HepG2 (cell line): ENCODE measurements around the gene MED25. TPM values are rescaled to one million over a fixed set of nuclear protein-coding genes. Genes with fewer than 3 reads are reported as not detected.

Source experiments
- BHLHE40 ChIP-seq: IDR thresholded peaks from 2 replicates; pipeline ENCODE4 v1.6.1; 2011; ENCODE audit warnings: low read length, improper control_type of control experiment
- HOXA5 ChIP-seq: sonication (generic); formaldehyde crosslinking; IDR thresholded peaks from 2 replicates; pipeline ENCODE4 v1.4.0; 2020; ENCODE audit warnings: missing genetic modification reagents
- NR3C1 ChIP-seq: sonication (generic); formaldehyde crosslinking; IDR thresholded peaks from 2 replicates; pipeline ENCODE4 v1.4.0; 2020; ENCODE audit warnings: missing genetic modification reagents
- SMAD3 ChIP-seq: sonication (generic); formaldehyde crosslinking; IDR thresholded peaks from 2 replicates; pipeline ENCODE4 v1.4.0; 2020; ENCODE audit warnings: missing genetic modification reagents
- TSC22D2 ChIP-seq: sonication (generic); formaldehyde crosslinking; IDR thresholded peaks from 2 replicates; pipeline ENCODE4 v1.5.1; 2020; ENCODE audit warnings: missing genetic modification reagents, mild to moderate bottlenecking, borderline replicate concordance
- ZFP36L2 ChIP-seq: sonication (generic); formaldehyde crosslinking; IDR thresholded peaks from 2 replicates; pipeline ENCODE4 v1.4.0; 2020; ENCODE audit warnings: missing genetic modification reagents
- ZFY ChIP-seq: sonication (generic); formaldehyde crosslinking; IDR thresholded peaks from 2 replicates; pipeline ENCODE4 v1.4.0; 2020; ENCODE audit warnings: missing genetic modification reagents
- ZNF296 ChIP-seq: sonication (generic); formaldehyde crosslinking; conservative IDR thresholded peaks from 2 replicates; pipeline ENCODE4 v1.5.0; 2020; ENCODE audit warnings: mild to moderate bottlenecking, missing genetic modification reagents
- polyA plus RNA-seq, 8 experiments: library from polyadenylated mRNA; depleted of rRNA in 3 of 8; stranded (reverse) in 7 of 8; unstranded in 1 of 8; fragments of >200 nt; fragmentation: Illumina TruSeq in 4 of 8; extraction: Trizol in 4 of 8; gene quantifications; 2 replicates each; pipeline versions ENCODE4 v1.2.1 to v1.2.3, GENCODE V29; 2011 to 2016; ENCODE audit warnings: low read depth in 4 of 8, missing spikeins in 1 of 8, mixed read lengths in 1 of 8; ENCODE audit not compliant: insufficient read depth in 1 of 8
- total RNA-seq, 5 experiments: library from RNA; depleted of rRNA; stranded (reverse); fragments of >200 nt; fragmentation: Illumina TruSeq; extraction: Trizol; gene quantifications; 2 replicates each; pipeline ENCODE4 v1.2.3, GENCODE V29; 2016; ENCODE audit warnings: low read depth in 1 of 5
- TF ChIP-seq, protein P1 (sequence below): sonication (generic); formaldehyde crosslinking; IDR thresholded peaks from 2 replicates; pipeline ENCODE4 v1.5.1; 2020; ENCODE audit warnings: mild to moderate bottlenecking, missing genetic modification reagents, moderate library complexity
- TF ChIP-seq, protein P2 (sequence below): sonication (generic); formaldehyde crosslinking; IDR thresholded peaks from 2 replicates; pipeline ENCODE4 v1.5.0; 2020; ENCODE audit warnings: mild to moderate bottlenecking, missing genetic modification reagents
- TF ChIP-seq, protein P3 (sequence below): sonication (generic); formaldehyde crosslinking; IDR thresholded peaks from 2 replicates; pipeline ENCODE4 v1.4.0; 2020; ENCODE audit warnings: missing genetic modification reagents; ENCODE audit errors: not compliant biosample characterization
- TF ChIP-seq, protein P4 (sequence below): sonication (generic); formaldehyde crosslinking; conservative IDR thresholded peaks from 2 replicates; pipeline ENCODE4 v1.4.0; 2020; ENCODE audit warnings: missing genetic modification reagents
- TF ChIP-seq, protein P5 (sequence below): sonication (generic); formaldehyde crosslinking; IDR thresholded peaks from 2 replicates; pipeline ENCODE4 v1.8.0; 2022; ENCODE audit warnings: missing genetic modification reagents, mild to moderate bottlenecking, inconsistent platforms, borderline replicate concordance
- TF ChIP-seq, protein P6 (sequence below): sonication (generic); formaldehyde crosslinking; IDR thresholded peaks from 2 replicates; pipeline ENCODE4 v1.4.0; 2020; ENCODE audit warnings: missing genetic modification reagents
- TF ChIP-seq, protein P7 (sequence below): sonication (generic); formaldehyde crosslinking; IDR thresholded peaks from 2 replicates; pipeline ENCODE4 v1.8.0; 2022; ENCODE audit warnings: mild to moderate bottlenecking, missing genetic modification reagents; ENCODE audit not compliant: insufficient replicate concordance
- TF ChIP-seq, protein P8 (sequence below): IDR thresholded peaks from 2 replicates; pipeline ENCODE4 v1.6.1; 2016; ENCODE audit warnings: control low read depth
- TF ChIP-seq, protein P9 (sequence below): IDR thresholded peaks from 2 replicates; pipeline ENCODE4 v1.6.1; 2018; ENCODE audit warnings: missing genetic modification reagents

The MED25 gene
- total and polyA plus RNA-seq, 2 of the 13 experiments (the other 11 are each of a cell fraction or from before 2014, with no cell fraction given), result 11.1 to 15.1 TPM

DNA sequence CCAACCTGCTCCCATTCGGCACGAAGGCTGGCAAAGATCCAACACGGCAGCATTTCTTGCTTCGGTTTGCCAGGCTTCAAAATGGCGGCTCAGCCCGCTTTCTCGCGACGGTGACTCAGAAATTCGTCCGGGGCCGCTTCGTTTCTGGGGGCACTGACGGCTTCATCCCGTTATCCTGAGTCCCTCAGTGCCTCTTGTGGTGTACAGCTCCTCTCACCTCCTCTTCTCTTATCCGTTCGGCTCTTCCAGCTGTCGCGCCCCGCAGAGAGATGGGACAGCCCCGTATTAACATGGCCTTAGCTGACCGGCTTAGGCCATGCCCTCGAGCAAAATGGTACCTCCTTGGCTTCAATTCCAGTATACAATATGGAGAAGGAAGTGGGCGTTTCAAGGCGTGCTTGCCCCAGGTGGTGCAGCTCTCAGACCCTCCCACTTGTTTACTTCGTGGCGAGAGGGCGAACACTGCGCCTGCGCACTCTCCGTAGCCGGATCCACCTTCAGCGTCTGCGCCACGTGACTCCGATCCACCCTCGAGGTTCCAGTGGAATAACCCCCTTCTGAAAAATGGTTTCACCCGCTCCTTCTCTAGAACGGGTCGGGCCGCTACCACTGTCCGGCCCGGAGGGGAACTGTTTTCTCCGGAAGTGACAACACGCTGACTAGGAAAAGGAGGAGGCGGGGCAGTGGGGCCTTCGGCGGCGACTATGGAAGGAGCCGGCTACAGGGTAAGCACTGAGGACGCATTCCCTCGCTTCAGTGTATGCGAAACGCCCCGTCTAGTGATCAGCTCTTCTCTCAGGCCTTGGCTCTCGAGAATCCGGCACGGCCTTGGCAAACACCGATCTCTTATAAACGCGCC lies 59.2 kb downstream of the MED25 start, which contains the start of the genes AKT1S1 and TBC1D17 (continued):
- TF ChIP-seq, protein P1, sequence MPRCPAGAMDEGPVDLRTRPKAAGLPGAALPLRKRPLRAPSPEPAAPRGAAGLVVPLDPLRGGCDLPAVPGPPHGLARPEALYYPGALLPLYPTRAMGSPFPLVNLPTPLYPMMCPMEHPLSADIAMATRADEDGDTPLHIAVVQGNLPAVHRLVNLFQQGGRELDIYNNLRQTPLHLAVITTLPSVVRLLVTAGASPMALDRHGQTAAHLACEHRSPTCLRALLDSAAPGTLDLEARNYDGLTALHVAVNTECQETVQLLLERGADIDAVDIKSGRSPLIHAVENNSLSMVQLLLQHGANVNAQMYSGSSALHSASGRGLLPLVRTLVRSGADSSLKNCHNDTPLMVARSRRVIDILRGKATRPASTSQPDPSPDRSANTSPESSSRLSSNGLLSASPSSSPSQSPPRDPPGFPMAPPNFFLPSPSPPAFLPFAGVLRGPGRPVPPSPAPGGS, result peak; percentile 31; the same call in 1 of the 2 replicates
- TF ChIP-seq, protein P2, sequence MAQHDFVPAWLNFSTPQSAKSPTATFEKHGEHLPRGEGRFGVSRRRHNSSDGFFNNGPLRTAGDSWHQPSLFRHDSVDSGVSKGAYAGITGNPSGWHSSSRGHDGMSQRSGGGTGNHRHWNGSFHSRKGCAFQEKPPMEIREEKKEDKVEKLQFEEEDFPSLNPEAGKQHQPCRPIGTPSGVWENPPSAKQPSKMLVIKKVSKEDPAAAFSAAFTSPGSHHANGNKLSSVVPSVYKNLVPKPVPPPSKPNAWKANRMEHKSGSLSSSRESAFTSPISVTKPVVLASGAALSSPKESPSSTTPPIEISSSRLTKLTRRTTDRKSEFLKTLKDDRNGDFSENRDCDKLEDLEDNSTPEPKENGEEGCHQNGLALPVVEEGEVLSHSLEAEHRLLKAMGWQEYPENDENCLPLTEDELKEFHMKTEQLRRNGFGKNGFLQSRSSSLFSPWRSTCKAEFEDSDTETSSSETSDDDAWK (CRISPR knock-in tag), result no peak
- TF ChIP-seq ZFY (CRISPR knock-in tag) (peak; percentile 95), NR3C1 (CRISPR knock-in tag) (no peak), HOXA5 (no peak), SMAD3 (CRISPR knock-in tag) (peak; percentile 75; the same call in 1 of the 2 replicates), ZFP36L2 (CRISPR knock-in tag) (no peak), BHLHE40 (peak; percentile 98), ZNF296 (CRISPR knock-in tag) (no peak), TSC22D2 (CRISPR knock-in tag) (0 out of 2 replicates have a peak, but pooled peaks have one; percentile 53)
- TF ChIP-seq, protein P3, sequence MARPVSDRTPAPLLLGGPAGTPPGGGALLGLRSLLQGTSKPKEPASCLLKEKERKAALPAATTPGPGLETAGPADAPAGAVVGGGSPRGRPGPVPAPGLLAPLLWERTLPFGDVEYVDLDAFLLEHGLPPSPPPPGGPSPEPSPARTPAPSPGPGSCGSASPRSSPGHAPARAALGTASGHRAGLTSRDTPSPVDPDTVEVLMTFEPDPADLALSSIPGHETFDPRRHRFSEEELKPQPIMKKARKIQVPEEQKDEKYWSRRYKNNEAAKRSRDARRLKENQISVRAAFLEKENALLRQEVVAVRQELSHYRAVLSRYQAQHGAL, result no peak
- TF ChIP-seq, protein P4, sequence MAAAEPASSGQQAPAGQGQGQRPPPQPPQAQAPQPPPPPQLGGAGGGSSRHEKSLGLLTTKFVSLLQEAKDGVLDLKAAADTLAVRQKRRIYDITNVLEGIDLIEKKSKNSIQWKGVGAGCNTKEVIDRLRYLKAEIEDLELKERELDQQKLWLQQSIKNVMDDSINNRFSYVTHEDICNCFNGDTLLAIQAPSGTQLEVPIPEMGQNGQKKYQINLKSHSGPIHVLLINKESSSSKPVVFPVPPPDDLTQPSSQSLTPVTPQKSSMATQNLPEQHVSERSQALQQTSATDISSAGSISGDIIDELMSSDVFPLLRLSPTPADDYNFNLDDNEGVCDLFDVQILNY (CRISPR knock-in tag), result no peak; the same call in 1 of the 2 replicates
- TF ChIP-seq, protein P5, sequence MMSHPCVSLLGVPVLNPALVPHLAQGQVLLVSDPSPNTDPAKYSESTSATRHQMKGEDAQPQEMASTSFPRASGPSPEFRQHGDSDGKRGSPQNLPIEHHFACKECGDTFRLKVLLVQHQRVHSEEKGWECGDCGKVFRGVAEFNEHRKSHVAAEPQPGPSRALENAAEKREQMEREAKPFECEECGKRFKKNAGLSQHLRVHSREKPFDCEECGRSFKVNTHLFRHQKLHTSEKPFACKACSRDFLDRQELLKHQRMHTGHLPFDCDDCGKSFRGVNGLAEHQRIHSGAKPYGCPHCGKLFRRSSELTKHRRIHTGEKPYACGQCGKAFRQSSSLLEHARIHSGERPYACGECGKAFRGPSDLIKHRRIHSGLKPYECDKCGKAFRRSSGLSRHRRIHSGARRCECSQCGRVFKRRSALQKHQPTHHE (CRISPR knock-in tag), result no peak
- TF ChIP-seq, protein P6, sequence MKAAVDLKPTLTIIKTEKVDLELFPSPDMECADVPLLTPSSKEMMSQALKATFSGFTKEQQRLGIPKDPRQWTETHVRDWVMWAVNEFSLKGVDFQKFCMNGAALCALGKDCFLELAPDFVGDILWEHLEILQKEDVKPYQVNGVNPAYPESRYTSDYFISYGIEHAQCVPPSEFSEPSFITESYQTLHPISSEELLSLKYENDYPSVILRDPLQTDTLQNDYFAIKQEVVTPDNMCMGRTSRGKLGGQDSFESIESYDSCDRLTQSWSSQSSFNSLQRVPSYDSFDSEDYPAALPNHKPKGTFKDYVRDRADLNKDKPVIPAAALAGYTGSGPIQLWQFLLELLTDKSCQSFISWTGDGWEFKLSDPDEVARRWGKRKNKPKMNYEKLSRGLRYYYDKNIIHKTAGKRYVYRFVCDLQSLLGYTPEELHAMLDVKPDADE (CRISPR knock-in tag), result no peak; the same call in 1 of the 2 replicates
- TF ChIP-seq, protein P7, sequence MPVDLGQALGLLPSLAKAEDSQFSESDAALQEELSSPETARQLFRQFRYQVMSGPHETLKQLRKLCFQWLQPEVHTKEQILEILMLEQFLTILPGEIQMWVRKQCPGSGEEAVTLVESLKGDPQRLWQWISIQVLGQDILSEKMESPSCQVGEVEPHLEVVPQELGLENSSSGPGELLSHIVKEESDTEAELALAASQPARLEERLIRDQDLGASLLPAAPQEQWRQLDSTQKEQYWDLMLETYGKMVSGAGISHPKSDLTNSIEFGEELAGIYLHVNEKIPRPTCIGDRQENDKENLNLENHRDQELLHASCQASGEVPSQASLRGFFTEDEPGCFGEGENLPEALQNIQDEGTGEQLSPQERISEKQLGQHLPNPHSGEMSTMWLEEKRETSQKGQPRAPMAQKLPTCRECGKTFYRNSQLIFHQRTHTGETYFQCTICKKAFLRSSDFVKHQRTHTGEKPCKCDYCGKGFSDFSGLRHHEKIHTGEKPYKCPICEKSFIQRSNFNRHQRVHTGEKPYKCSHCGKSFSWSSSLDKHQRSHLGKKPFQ, result no peak
- TF ChIP-seq, protein P8, sequence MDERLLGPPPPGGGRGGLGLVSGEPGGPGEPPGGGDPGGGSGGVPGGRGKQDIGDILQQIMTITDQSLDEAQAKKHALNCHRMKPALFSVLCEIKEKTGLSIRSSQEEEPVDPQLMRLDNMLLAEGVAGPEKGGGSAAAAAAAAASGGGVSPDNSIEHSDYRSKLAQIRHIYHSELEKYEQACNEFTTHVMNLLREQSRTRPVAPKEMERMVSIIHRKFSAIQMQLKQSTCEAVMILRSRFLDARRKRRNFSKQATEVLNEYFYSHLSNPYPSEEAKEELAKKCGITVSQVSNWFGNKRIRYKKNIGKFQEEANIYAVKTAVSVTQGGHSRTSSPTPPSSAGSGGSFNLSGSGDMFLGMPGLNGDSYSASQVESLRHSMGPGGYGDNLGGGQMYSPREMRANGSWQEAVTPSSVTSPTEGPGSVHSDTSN (CRISPR knock-in tag), result no peak
- TF ChIP-seq, protein P9, sequence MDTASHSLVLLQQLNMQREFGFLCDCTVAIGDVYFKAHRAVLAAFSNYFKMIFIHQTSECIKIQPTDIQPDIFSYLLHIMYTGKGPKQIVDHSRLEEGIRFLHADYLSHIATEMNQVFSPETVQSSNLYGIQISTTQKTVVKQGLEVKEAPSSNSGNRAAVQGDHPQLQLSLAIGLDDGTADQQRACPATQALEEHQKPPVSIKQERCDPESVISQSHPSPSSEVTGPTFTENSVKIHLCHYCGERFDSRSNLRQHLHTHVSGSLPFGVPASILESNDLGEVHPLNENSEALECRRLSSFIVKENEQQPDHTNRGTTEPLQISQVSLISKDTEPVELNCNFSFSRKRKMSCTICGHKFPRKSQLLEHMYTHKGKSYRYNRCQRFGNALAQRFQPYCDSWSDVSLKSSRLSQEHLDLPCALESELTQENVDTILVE (CRISPR knock-in tag), result peak; percentile 84
